Thoracic aorta (tissue), 2 donors: ENCODE results near the gene TAF8. TPM values are rescaled to one million over a fixed set of nuclear protein-coding genes. Genes with fewer than 3 reads are reported as not detected.

Source experiments
- ATAC-seq: fragments of 150-250 bp; one replicate; pipeline ENCODE4 v1.8.0; 2017; ENCODE audit warnings: low read depth; ENCODE audit not compliant: insufficient number of reproducible peaks, low FRiP score
- DNase-seq: peaks from one replicate; pipeline ENCODE4 v3.0.0-alpha.2; 2020; ENCODE audit warnings: low spot score
- H3K27ac ChIP-seq, 2 donors: fragments of 200-600 bp; sonication (generic); 1 replicate in 1 of 2; 2 replicates in 1 of 2; pipeline ENCODE4 v1.5.1; 2016; ENCODE audit warnings: mild to moderate bottlenecking in 2 of 2, moderate library complexity in 2 of 2
- H3K27me3 ChIP-seq: fragments of 200-600 bp; sonication (generic); replicated peaks from 2 replicates; pipeline ENCODE4 v1.6.0; 2016; ENCODE audit warnings: mild to moderate bottlenecking; ENCODE audit not compliant: insufficient read depth
- H3K36me3 ChIP-seq: fragments of 200-600 bp; sonication (generic); one replicate; pipeline ENCODE4 v1.5.1; 2016
- H3K4me1 ChIP-seq, 2 donors: fragments of 200-600 bp; sonication (generic); 1 replicate in 1 of 2; 2 replicates in 1 of 2; pipeline versions ENCODE4 v1.5.1 to v1.6.0; 2016; ENCODE audit warnings: low read depth in 2 of 2, mild to moderate bottlenecking in 1 of 2; ENCODE audit not compliant: control insufficient read depth in 1 of 2
- H3K4me3 ChIP-seq: fragments of 200-600 bp; sonication (generic); 2 replicates; pipeline ENCODE4 v1.5.1; 2016; ENCODE audit warnings: mild to moderate bottlenecking
- H3K9me3 ChIP-seq: fragments of 200-600 bp; sonication (generic); 2 replicates; pipeline ENCODE4 v1.5.1; 2016
- total RNA-seq, 2 donors: library from RNA; depleted of rRNA; stranded (reverse); fragments of >200 nt; gene quantifications; one replicate each; pipeline versions ENCODE4 v1.1.0 to v1.2.3, GENCODE V29; 2016
- TF ChIP-seq, protein P1 (sequence below): fragments of 200-600 bp; sonication (generic); IDR thresholded peaks from one replicate; pipeline ENCODE4 v1.5.1; 2019; ENCODE audit warnings: antibody characterized with exemption

TAF8 gene
- total RNA-seq, 2 donors from 2014 or later, result 24.5 to 40.8 TPM

DNA sequence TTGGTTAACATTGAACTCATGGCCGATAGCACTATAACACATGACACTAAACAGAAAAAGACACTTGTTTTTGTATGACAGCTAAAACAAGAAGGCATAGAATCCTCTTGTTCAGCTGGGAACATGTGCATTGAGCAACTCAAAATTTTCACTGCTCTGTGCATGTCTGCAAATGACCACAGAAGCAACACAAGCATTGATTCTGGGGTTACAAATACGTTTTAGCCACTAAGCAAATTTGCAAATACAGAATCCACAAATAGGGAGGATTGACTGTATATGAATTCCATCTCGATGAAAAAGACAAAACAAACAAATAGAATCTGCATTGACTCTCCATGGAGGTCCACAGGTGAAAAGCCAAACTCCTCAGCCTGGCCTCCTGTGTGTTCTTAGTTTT, 60.4 kb downstream of the TAF8 start:
- no peaks in the 10 kb centered on the region for H3K36me3 ChIP-seq
- H3K4me1 ChIP-seq, result no peaks in the 10 kb centered on the region
- no peak overlapping the region for H3K27ac ChIP-seq
- TF ChIP-seq, protein P1, sequence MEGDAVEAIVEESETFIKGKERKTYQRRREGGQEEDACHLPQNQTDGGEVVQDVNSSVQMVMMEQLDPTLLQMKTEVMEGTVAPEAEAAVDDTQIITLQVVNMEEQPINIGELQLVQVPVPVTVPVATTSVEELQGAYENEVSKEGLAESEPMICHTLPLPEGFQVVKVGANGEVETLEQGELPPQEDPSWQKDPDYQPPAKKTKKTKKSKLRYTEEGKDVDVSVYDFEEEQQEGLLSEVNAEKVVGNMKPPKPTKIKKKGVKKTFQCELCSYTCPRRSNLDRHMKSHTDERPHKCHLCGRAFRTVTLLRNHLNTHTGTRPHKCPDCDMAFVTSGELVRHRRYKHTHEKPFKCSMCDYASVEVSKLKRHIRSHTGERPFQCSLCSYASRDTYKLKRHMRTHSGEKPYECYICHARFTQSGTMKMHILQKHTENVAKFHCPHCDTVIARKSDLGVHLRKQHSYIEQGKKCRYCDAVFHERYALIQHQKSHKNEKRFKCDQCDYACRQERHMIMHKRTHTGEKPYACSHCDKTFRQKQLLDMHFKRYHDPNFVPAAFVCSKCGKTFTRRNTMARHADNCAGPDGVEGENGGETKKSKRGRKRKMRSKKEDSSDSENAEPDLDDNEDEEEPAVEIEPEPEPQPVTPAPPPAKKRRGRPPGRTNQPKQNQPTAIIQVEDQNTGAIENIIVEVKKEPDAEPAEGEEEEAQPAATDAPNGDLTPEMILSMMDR, result no peak
- no peaks in the 10 kb centered on the region for H3K9me3 ChIP-seq
- no peak overlapping the region for H3K4me3 ChIP-seq
- no peaks in the 10 kb centered on the region for H3K27me3 ChIP-seq
- no peak for DNase-seq
- no peak for ATAC-seq

DNA sequence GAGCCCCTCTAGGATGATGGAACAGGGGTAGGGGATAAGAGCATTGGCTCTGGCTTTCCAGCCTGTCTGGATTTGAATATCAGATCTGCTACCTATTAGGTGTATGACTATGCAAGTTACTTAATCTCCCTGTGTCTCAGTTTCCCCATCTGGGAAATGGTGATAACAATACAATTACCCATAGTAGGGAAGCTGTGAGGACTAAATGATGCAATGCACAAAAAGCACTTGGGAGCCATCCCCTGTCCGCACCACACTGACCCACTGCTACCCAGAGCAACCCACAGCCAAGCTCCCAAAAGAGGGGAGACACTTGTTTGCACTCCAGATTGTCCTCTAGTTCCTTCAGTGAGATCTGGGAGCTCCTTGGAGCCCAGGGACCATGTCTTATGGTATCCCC, 62.0 kb downstream of the TAF8 start:
- TF ChIP-seq, protein P1, result no peak
- DNase-seq (no peak), ATAC-seq (no peak)
- H3K4me1 ChIP-seq, result no peaks in the 10 kb centered on the region
- no peaks in the 10 kb centered on the region for H3K27me3 ChIP-seq
- H3K9me3 ChIP-seq, result no peaks in the 10 kb centered on the region
- no peak overlapping the region for H3K27ac ChIP-seq
- H3K36me3 ChIP-seq, result no peaks in the 10 kb centered on the region
- H3K4me3 ChIP-seq, result no peak overlapping the region

DNA sequence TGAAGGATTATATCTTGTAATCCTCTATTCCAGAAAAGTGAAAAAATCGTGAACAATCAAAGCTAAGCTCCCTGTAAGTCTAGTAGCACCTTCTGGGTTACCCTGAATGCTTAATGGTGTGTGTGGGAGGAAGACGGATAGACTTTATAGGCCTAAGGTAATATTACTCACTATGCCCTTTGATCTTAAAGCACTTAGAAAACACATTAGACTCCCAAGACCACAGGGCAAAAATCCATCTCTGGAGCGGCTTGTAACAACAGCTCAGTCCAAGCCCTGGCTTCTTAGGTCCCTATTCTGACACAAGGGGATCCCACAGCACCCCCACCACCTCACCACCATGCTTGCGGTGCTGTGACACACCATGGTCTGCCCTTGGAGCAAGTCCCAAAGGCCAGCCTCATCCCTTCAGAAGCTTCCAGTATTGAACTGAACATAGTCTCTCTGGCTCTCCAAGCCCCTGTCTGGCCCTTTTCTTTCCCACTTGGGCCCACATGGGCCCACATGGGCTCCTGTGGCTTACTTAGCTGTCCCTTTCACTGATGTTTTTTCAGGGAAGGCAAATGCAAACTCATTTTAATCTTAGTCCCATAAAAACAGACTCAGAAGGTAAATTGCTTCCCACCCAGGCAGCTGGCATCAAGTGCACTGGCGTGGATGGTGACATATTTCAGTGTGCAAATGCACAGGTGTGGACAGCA, 63.8 kb downstream of the TAF8 start:
- H3K4me3 ChIP-seq, result no peak overlapping the region
- H3K4me1 ChIP-seq, result peaks cover 3 to 9% of the 10 kb centered on the region in 2 donors
- H3K27ac ChIP-seq, result no peak overlapping the region
- ATAC-seq, result no peak
- no peaks in the 10 kb centered on the region for H3K27me3 ChIP-seq
- TF ChIP-seq, protein P1, result no peak
- H3K9me3 ChIP-seq, result no peaks in the 10 kb centered on the region
- H3K36me3 ChIP-seq, result no peaks in the 10 kb centered on the region
- DNase-seq, result no peak

DNA sequence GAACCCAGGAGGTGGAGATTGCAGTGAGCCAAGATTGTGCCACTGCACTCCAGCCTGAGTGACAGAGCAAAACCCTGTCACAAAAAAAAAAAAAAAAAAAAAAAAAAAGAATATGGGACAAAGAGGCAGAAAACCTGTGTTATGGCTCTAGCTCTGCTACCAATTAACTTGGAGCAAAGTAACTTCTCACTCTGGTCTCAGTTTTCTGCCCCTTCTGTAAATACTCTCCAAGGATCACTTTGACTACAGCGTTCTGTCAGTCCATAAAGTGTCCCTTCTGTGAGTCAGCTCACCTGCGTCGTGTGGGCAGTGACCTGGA, 67.5 kb downstream of the TAF8 start:
- Histone ChIP-seq H3K9me3 (no peaks in the 10 kb centered on the region), H3K36me3 (no peaks in the 10 kb centered on the region), H3K4me3 (no peak overlapping the region), H3K27me3 (no peaks in the 10 kb centered on the region), H3K4me1 (peaks cover 3 to 9% of the 10 kb centered on the region in 2 donors), H3K27ac (peak overlapping the region in 1 of 2 donors; percentile 50)
- TF ChIP-seq, protein P1, result no peak
- ATAC-seq (no peak), DNase-seq (no peak)

DNA sequence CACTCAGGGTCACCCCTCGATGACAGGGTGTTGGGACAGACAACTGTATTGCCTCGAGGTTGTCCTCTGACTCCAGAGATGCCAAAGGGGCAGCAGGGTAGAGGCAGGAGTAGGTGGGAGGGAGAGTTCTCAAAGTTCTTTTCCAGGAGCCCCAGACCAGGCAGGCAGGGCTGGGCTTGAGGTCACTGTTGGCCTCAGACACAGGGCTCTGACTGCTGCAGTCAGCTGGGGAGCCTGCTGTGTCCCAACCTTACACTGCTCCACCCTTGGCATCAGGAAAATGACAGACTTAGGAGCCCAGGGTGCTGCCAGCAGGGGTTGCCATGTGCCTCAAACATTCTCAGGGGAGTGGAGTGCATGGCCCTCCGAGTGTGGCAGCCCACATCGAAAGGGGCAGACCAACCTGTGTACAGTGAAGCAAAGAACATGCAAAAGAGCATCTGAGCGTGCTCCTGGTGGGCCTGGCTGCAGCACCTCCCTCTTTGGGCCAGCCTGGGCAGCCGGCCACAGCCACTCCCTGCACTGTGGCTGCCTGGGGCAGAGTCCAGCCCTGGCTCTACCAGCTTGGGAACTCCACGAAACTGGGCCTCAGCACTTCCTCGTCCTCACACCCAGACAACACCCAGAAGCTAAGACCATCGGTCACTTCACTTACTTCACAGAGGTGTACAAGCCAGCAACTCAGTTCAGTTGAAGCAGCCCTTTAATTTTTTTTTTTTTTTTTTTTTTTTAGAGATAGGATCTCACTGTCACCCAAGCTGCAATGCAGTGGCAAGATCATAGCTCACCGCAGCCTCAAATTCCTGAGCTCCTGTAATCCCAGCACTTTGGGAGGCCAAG, 68.1 kb downstream of the TAF8 start:
- peak; percentile 24 for ATAC-seq
- no peak for DNase-seq
- no peaks in the 10 kb centered on the region for H3K9me3 ChIP-seq
- H3K27me3 ChIP-seq, result no peaks in the 10 kb centered on the region
- no peak overlapping the region for H3K4me3 ChIP-seq
- H3K4me1 ChIP-seq, result peaks cover 3 to 9% of the 10 kb centered on the region in 2 donors
- TF ChIP-seq, protein P1, result no peak
- peak overlapping the region in 1 of 2 donors; percentile 50 for H3K27ac ChIP-seq
- no peaks in the 10 kb centered on the region for H3K36me3 ChIP-seq
